K562 treated with DMSO at 1 percent for 48 hours (cell line): ENCODE results near the gene BBS2. TPM values are rescaled to one million over a fixed set of nuclear protein-coding genes. Genes with fewer than 3 reads are reported as not detected.

ENCODE experiments used
- total RNA-seq: library from RNA; unstranded; fragments of 300-600 nt; gene quantifications from 2 replicates; pipeline ENCODE4 v1.2.3, GENCODE V29; 2022; ENCODE audit warnings: low replicate concordance; ENCODE audit errors: extremely low read depth

The BBS2 gene, protein sequence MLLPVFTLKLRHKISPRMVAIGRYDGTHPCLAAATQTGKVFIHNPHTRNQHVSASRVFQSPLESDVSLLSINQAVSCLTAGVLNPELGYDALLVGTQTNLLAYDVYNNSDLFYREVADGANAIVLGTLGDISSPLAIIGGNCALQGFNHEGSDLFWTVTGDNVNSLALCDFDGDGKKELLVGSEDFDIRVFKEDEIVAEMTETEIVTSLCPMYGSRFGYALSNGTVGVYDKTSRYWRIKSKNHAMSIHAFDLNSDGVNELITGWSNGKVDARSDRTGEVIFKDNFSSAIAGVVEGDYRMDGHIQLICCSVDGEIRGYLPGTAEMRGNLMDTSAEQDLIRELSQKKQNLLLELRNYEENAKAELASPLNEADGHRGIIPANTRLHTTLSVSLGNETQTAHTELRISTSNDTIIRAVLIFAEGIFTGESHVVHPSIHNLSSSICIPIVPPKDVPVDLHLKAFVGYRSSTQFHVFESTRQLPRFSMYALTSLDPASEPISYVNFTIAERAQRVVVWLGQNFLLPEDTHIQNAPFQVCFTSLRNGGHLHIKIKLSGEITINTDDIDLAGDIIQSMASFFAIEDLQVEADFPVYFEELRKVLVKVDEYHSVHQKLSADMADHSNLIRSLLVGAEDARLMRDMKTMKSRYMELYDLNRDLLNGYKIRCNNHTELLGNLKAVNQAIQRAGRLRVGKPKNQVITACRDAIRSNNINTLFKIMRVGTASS
- not detected in 2 replicates for total RNA-seq

DNA sequence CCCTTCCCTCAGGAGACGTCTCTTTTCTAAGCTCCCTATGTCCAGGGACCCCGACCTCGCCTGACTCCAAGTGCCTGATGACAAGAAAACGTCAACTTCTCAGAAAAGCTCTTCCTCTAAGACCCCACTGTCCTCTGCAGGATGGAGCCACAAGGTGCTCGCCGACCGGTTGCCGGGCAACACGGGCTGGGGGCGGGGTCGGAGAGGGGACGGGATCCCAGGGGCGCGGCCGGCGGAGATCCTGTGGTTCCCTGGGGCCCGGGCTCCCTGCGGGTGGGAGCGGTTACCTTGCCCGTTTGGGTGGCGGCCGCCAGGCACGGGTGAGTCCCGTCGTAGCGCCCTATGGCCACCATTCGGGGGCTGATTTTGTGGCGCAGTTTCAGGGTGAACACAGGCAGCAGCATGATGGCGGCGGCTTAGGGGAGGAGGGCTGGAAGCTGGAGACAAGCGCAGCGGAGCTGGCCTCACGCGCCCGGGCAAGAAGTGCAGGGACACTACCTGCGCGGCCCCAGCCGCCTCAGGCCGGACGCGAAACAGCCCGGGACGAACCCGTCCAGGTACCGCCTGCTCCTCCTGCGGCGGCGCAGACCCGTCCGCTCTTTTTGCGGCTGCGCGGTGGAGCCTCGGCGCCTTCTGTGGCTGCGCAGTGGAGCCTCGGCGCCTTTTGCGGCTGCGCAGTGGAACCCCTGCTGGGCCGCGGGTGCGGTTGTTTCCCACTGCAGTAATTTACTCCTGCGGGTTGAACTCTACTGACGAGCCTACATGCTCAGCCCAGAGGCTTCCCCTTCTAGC is at the start of gene BBS2:
TSS of gene BBS2 (minus strand) at position 566 of the 792 bp plus-strand sequence. CDS start at position 404, 162 bp downstream.

GRCh38 chr16:56564793-56565477 is 45.1 kb upstream of the BBS2 start, which contains the start of gene MT4:
Gene MT4, plus strand, starts transcription at chr16:56565073. Its CDS starts 56 bp downstream, at chr16:56565129.

GRCh38 chr16:56450986-56451752 is 68.7 kb downstream of the BBS2 start, which contains the start of the genes NUDT21 and OGFOD1:
Gene NUDT21, minus strand, starts transcription at chr16:56451332. Its CDS starts 130 bp downstream, at chr16:56451202.
Gene OGFOD1, plus strand, starts transcription at chr16:56451554. Its CDS starts 59 bp downstream, at chr16:56451613.

Other genes with a start within 250 kb of the BBS2 start
- gene AMFR, start 94.5 kb downstream of the BBS2 start, total RNA-seq, result not detected in 2 replicates
- not detected in 2 replicates for gene NUDT21, start 68.7 kb downstream of the BBS2 start, total RNA-seq
- not detected in 2 replicates for gene OGFOD1, start 68.5 kb downstream of the BBS2 start, total RNA-seq
- not detected in 2 replicates for gene MT4, start 45.0 kb upstream of the BBS2 start, total RNA-seq
- not detected in 2 replicates for gene MT3, start 69.5 kb upstream of the BBS2 start, total RNA-seq
- gene MT2A, start 88.6 kb upstream of the BBS2 start, total RNA-seq, result not detected in 2 replicates
- not detected in 2 replicates for gene MT1E, start 105.8 kb upstream of the BBS2 start, total RNA-seq
- not detected in 2 replicates for gene MT1M, start 112.6 kb upstream of the BBS2 start, total RNA-seq
- gene MT1A, start 118.6 kb upstream of the BBS2 start, total RNA-seq, result not detected in 2 replicates
- not detected in 2 replicates for gene MT1B, start 131.9 kb upstream of the BBS2 start, total RNA-seq
- gene MT1F, start 137.9 kb upstream of the BBS2 start, total RNA-seq, result not detected in 2 replicates
- not detected in 2 replicates for gene MT1G, start 148.0 kb upstream of the BBS2 start, total RNA-seq
- gene MT1H, start 149.8 kb upstream of the BBS2 start, total RNA-seq, result not detected in 2 replicates
- gene MT1X, start 162.4 kb upstream of the BBS2 start, total RNA-seq, result not detected in 2 replicates
- gene NUP93, start 210.1 kb upstream of the BBS2 start, total RNA-seq, result 184 TPM in 1 of 2 replicates, not detected in the other